ENCODE measurements around the gene PTMS.

DNA sequence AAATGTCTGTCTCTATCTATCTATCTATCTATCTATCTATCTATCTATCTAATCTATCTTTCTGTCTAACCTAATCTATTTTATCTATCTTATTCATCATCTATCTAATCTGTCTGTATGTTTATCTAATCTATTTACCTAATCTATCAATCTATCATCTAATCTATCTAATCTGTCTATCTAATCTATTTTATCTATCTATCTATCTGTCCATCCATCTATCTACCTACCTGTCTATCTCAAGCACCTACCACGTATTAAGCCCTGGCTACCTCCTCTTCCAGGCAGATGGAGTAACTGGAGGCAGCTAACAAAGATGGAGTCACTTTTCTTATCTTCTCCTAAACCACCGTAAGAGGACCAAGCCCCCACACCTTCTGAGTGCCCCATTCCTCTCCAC, 28.9 kb downstream of the PTMS start:
- TF ChIP-seq, protein P1, sequence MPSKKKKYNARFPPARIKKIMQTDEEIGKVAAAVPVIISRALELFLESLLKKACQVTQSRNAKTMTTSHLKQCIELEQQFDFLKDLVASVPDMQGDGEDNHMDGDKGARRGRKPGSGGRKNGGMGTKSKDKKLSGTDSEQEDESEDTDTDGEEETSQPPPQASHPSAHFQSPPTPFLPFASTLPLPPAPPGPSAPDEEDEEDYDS (CRISPR knock-in tag; IDR thresholded peaks at IDR 0.05), result no peak
- TF ChIP-seq FOXJ3 (CRISPR knock-in tag; IDR thresholded peaks at IDR 0.05; ENCODE audit: borderline replicate concordance) (no peak), CEBPB (IDR thresholded peaks at IDR 0.05; ENCODE audit: borderline replicate concordance, low read depth, low read length) (no peak)
- TF ChIP-seq, protein P2, sequence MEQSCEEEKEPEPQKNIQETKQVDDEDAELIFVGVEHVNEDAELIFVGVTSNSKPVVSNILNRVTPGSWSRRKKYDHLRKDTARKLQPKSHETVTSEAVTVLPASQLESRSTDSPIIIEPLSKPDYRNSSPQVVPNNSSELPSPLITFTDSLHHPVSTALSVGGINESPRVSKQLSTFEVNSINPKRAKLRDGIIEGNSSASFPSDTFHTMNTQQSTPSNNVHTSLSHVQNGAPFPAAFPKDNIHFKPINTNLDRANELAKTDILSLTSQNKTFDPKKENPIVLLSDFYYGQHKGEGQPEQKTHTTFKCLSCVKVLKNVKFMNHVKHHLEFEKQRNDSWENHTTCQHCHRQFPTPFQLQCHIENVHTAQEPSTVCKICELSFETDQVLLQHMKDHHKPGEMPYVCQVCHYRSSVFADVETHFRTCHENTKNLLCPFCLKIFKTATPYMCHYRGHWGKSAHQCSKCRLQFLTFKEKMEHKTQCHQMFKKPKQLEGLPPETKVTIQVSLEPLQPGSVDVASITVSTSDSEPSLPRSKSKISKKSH (CRISPR knock-in tag; IDR thresholded peaks at IDR 0.05; ENCODE audit: borderline replicate concordance), result no peak
- TF ChIP-seq, protein P3, sequence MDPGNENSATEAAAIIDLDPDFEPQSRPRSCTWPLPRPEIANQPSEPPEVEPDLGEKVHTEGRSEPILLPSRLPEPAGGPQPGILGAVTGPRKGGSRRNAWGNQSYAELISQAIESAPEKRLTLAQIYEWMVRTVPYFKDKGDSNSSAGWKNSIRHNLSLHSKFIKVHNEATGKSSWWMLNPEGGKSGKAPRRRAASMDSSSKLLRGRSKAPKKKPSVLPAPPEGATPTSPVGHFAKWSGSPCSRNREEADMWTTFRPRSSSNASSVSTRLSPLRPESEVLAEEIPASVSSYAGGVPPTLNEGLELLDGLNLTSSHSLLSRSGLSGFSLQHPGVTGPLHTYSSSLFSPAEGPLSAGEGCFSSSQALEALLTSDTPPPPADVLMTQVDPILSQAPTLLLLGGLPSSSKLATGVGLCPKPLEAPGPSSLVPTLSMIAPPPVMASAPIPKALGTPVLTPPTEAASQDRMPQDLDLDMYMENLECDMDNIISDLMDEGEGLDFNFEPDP (CRISPR knock-in tag; conservative IDR thresholded peaks at IDR 0.05), result no peak
- TF ChIP-seq, protein P4, sequence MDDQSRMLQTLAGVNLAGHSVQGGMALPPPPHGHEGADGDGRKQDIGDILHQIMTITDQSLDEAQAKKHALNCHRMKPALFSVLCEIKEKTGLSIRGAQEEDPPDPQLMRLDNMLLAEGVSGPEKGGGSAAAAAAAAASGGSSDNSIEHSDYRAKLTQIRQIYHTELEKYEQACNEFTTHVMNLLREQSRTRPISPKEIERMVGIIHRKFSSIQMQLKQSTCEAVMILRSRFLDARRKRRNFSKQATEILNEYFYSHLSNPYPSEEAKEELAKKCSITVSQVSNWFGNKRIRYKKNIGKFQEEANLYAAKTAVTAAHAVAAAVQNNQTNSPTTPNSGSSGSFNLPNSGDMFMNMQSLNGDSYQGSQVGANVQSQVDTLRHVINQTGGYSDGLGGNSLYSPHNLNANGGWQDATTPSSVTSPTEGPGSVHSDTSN (CRISPR knock-in tag; IDR thresholded peaks at IDR 0.05; ENCODE audit: borderline replicate concordance), result no peak
- TF ChIP-seq, protein P5, sequence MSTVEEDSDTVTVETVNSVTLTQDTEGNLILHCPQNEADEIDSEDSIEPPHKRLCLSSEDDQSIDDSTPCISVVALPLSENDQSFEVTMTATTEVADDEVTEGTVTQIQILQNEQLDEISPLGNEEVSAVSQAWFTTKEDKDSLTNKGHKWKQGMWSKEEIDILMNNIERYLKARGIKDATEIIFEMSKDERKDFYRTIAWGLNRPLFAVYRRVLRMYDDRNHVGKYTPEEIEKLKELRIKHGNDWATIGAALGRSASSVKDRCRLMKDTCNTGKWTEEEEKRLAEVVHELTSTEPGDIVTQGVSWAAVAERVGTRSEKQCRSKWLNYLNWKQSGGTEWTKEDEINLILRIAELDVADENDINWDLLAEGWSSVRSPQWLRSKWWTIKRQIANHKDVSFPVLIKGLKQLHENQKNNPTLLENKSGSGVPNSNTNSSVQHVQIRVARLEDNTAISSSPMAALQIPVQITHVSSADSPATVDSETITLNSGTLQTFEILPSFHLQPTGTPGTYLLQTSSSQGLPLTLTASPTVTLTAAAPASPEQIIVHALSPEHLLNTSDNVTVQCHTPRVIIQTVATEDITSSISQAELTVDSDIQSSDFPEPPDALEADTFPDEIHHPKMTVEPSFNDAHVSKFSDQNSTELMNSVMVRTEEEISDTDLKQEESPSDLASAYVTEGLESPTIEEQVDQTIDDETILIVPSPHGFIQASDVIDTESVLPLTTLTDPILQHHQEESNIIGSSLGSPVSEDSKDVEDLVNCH (CRISPR knock-in tag; IDR thresholded peaks at IDR 0.05), result no peak

Measured in HepG2 (cell line).